Cardiac fibroblast (primary cell): Measurements from ENCODE around the gene FRMD4A.

Source experiments
- DNase-seq, 2 donors: peaks; one replicate each; pipeline versions ENCODE4 v3.0.0 to v3.0.0-alpha.2; 2010; ENCODE audit warnings: low read depth in 2 of 2
- H3K4me3 ChIP-seq, 2 donors: replicated peaks in 1 of 2; 1 replicate in 1 of 2; 2 replicates in 1 of 2; pipeline ENCODE4 v1.5.1; 2011; ENCODE audit warnings: low read depth in 2 of 2, low read length in 2 of 2, mild to moderate bottlenecking in 2 of 2, moderate library complexity in 1 of 2
- TF ChIP-seq, protein P1 (sequence below): IDR thresholded peaks from one replicate; pipeline ENCODE4 v1.5.1; 2011; ENCODE audit warnings: low read depth, mild to moderate bottlenecking, low read length, inconsistent platforms

FRMD4A gene

GRCh38 chr10:13701157-13701919 is 629.4 kb downstream of the FRMD4A start:
- peak in 1 of 2 donors; percentile 45 for DNase-seq
- H3K4me3 ChIP-seq: no peak overlapping the region

GRCh38 chr10:13700473-13701144 is 630.1 kb downstream of the FRMD4A start:
- TF ChIP-seq, protein P1, sequence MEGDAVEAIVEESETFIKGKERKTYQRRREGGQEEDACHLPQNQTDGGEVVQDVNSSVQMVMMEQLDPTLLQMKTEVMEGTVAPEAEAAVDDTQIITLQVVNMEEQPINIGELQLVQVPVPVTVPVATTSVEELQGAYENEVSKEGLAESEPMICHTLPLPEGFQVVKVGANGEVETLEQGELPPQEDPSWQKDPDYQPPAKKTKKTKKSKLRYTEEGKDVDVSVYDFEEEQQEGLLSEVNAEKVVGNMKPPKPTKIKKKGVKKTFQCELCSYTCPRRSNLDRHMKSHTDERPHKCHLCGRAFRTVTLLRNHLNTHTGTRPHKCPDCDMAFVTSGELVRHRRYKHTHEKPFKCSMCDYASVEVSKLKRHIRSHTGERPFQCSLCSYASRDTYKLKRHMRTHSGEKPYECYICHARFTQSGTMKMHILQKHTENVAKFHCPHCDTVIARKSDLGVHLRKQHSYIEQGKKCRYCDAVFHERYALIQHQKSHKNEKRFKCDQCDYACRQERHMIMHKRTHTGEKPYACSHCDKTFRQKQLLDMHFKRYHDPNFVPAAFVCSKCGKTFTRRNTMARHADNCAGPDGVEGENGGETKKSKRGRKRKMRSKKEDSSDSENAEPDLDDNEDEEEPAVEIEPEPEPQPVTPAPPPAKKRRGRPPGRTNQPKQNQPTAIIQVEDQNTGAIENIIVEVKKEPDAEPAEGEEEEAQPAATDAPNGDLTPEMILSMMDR: no peak
- no peak overlapping the region for H3K4me3 ChIP-seq
- DNase-seq: no peak

More at GRCh38 chr10:13701157-13701919, 629.4 kb downstream of the FRMD4A start:
- TF ChIP-seq, protein P1: no peak

DNA sequence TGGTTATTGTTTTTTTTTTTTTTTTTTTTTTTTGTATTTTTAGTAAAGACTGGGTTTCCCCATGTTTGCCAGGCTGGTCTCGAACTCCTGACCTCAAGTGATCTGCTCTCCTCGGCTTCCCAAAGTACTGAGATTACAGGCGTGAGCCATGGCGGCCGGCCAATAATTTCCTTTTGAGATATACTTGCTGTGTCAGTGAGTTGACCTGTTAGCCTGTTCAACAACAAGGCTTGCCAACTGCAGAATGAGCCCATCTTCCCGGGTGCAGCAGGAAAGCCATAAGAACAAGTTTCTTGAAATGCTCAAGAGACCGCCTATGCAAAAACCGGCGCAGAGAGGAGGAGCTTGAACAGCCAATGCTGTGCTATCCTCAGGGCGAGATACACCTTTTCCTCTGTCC is 631.5 kb downstream of the FRMD4A start:
- TF ChIP-seq, protein P1: no peak
- DNase-seq: no peak
- H3K4me3 ChIP-seq: no peak overlapping the region

DNA sequence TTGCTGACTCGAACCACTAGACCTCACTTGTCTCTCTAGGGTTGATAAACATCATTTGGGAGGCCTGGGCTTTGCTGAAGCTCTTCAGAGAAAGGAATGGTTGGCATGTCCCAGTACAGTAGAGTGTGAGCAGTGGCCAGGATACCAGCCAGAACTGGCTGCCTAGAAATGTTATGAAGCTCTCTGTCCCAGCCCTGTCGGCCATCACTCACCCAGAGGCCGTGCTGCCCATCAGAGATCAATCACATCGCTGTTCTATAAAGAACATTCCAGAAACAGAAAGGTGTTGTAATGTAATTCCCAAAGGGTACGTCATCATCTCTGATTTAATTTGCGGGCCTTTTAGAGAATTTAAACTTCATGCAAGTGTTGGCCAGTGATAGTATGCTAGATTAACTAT is 632.5 kb downstream of the FRMD4A start:
- TF ChIP-seq, protein P1: no peak

GRCh38 chr10:13696071-13696470 is 634.7 kb downstream of the FRMD4A start:
- no peak for DNase-seq
- no peak overlapping the region for H3K4me3 ChIP-seq
- TF ChIP-seq, protein P1: no peak

More for the DNA sequence above, 632.5 kb downstream of the FRMD4A start:
- no peak overlapping the region for H3K4me3 ChIP-seq
- peak in 1 of 2 donors; percentile 65 for DNase-seq

GRCh38 chr10:13695588-13695987 is 635.1 kb downstream of the FRMD4A start:
- TF ChIP-seq, protein P1: no peak
- no peak overlapping the region for H3K4me3 ChIP-seq
- DNase-seq: no peak
